H9 (cell line): ENCODE data around the gene SGCE. TPM values are rescaled to one million over a fixed set of nuclear protein-coding genes. Genes with fewer than 3 reads are reported as not detected.

Experiments used
- DNase-seq: peaks from one replicate; pipeline ENCODE4 v3.0.0-alpha.2; 2017
- H2AFZ ChIP-seq: one replicate; pipeline ENCODE4 v1.6.1; 2013; ENCODE audit warnings: mild to moderate bottlenecking, low read length, control low read depth, moderate library complexity
- H2AK5ac ChIP-seq: 2 replicates; pipeline ENCODE4 v1.6.1; 2013; ENCODE audit warnings: low read length, control low read depth, mixed read lengths; ENCODE audit not compliant: insufficient read length
- H2BK120ac ChIP-seq: one replicate; pipeline ENCODE4 v1.6.1; 2013; ENCODE audit warnings: low read depth, mild to moderate bottlenecking, low read length, control low read depth, inconsistent platforms; ENCODE audit not compliant: poor library complexity, severe bottlenecking
- H2BK12ac ChIP-seq: 2 replicates; pipeline ENCODE4 v1.6.1; 2013; ENCODE audit warnings: low read length, control low read depth, mixed read lengths, low read depth; ENCODE audit not compliant: insufficient read length
- H2BK15ac ChIP-seq: 2 replicates; pipeline ENCODE4 v1.6.1; 2013; ENCODE audit warnings: low read depth, low read length, control low read depth
- H2BK20ac ChIP-seq: one replicate; pipeline ENCODE4 v1.6.1; 2013; ENCODE audit warnings: low read depth, mild to moderate bottlenecking, low read length, control low read depth, inconsistent platforms; ENCODE audit not compliant: poor library complexity, severe bottlenecking
- H2BK5ac ChIP-seq: 2 replicates; pipeline ENCODE4 v1.6.1; 2013; ENCODE audit warnings: low read length, control low read depth, mixed read lengths; ENCODE audit not compliant: insufficient read length
- H3K14ac ChIP-seq: 2 replicates; pipeline ENCODE4 v1.6.1; 2013; ENCODE audit warnings: low read length, control low read depth; ENCODE audit not compliant: insufficient read depth
- H3K18ac ChIP-seq: 2 replicates; pipeline ENCODE4 v1.6.1; 2013; ENCODE audit warnings: low read depth, mild to moderate bottlenecking, mixed read lengths, low read length, control low read depth; ENCODE audit not compliant: insufficient read length
- H3K23ac ChIP-seq: 2 replicates; pipeline ENCODE4 v1.6.1; 2013; ENCODE audit warnings: low read length, control low read depth, mixed read lengths, low read depth; ENCODE audit not compliant: insufficient read length
- H3K23me2 ChIP-seq: 2 replicates; pipeline ENCODE4 v1.6.1; 2013; ENCODE audit warnings: low read depth, mild to moderate bottlenecking, mixed read lengths, low read length, control low read depth; ENCODE audit not compliant: insufficient read length, poor library complexity, severe bottlenecking
- H3K27ac ChIP-seq: 2 replicates; pipeline ENCODE4 v1.5.1; 2013; ENCODE audit warnings: low read length, control low read depth, mixed read lengths, low read depth; ENCODE audit not compliant: insufficient read length
- H3K27me3 ChIP-seq: 2 replicates; pipeline ENCODE4 v1.6.1; 2013; ENCODE audit warnings: low read length, control low read depth, inconsistent platforms; ENCODE audit not compliant: insufficient read depth
- H3K4ac ChIP-seq: 2 replicates; pipeline ENCODE4 v1.6.1; 2013; ENCODE audit warnings: low read depth, mild to moderate bottlenecking, control low read depth, inconsistent platforms, low read length, moderate library complexity
- H3K4me1 ChIP-seq: 2 replicates; pipeline ENCODE4 v1.6.1; 2013; ENCODE audit warnings: low read length, control low read depth, inconsistent platforms; ENCODE audit not compliant: insufficient read depth
- H3K4me2 ChIP-seq: 2 replicates; pipeline ENCODE4 v1.6.1; 2013; ENCODE audit warnings: low read length, control low read depth, mixed read lengths; ENCODE audit not compliant: insufficient read length, insufficient read depth
- H3K56ac ChIP-seq: 2 replicates; pipeline ENCODE4 v1.6.1; 2013; ENCODE audit warnings: low read depth, mild to moderate bottlenecking, mixed read lengths, low read length, control low read depth; ENCODE audit not compliant: insufficient read length
- H3K79me1 ChIP-seq: 2 replicates; pipeline ENCODE4 v1.6.1; 2013; ENCODE audit warnings: low read depth, mild to moderate bottlenecking, moderate library complexity, low read length, control low read depth, inconsistent platforms; ENCODE audit not compliant: insufficient read depth, poor library complexity, severe bottlenecking
- H3K79me2 ChIP-seq: 2 replicates; pipeline ENCODE4 v1.6.1; 2013; ENCODE audit warnings: low read length, control low read depth, inconsistent platforms; ENCODE audit not compliant: insufficient read depth
- H3K9ac ChIP-seq: 2 replicates; pipeline ENCODE4 v1.6.1; 2013; ENCODE audit warnings: low read length, control low read depth, mixed read lengths; ENCODE audit not compliant: insufficient read length; ENCODE audit errors: extremely low read depth
- H3K9me3 ChIP-seq: one replicate; pipeline ENCODE4 v1.6.1; 2013; ENCODE audit warnings: low read depth, low read length, inconsistent platforms; ENCODE audit not compliant: control insufficient read depth
- H3T11ph ChIP-seq: one replicate; pipeline ENCODE4 v1.6.1; 2013; ENCODE audit warnings: mild to moderate bottlenecking, low read length, control low read depth, inconsistent platforms
- H4K20me1 ChIP-seq: one replicate; pipeline ENCODE4 v1.6.1; 2013; ENCODE audit not compliant: control insufficient read depth, insufficient read length, insufficient read depth
- H4K5ac ChIP-seq: 2 replicates; pipeline ENCODE4 v1.6.1; 2013; ENCODE audit warnings: low read depth, mild to moderate bottlenecking, mixed read lengths, low read length, control low read depth; ENCODE audit not compliant: insufficient read length
- H4K8ac ChIP-seq: replicated peaks from 2 replicates; pipeline ENCODE4 v1.6.1; 2013; ENCODE audit warnings: low read length, control low read depth, mixed read lengths, low read depth; ENCODE audit not compliant: insufficient read length
- H4K91ac ChIP-seq: 2 replicates; pipeline ENCODE4 v1.6.1; 2013; ENCODE audit warnings: low read depth, mild to moderate bottlenecking, moderate library complexity, mixed read lengths, low read length, control low read depth; ENCODE audit not compliant: insufficient read length
- H3K27ac Mint-ChIP-seq, 3 experiments: 2 replicates in 2 of 3; 3 replicates in 1 of 3; pipeline ENCODE4 v1.8.0; 2020 to 2021; ENCODE audit warnings: mixed read lengths in 3 of 3, mild to moderate bottlenecking in 1 of 3, moderate library complexity in 1 of 3
- H3K27me3 Mint-ChIP-seq: 2 replicates; pipeline ENCODE4 v1.8.0; 2021; ENCODE audit warnings: low read depth, mild to moderate bottlenecking, moderate library complexity, mixed read lengths
- H3K36me3 Mint-ChIP-seq, 3 experiments: 2 replicates in 2 of 3; 3 replicates in 1 of 3; pipeline ENCODE4 v1.8.0; 2020 to 2021; ENCODE audit warnings: low read depth in 3 of 3, mixed read lengths in 3 of 3; ENCODE audit not compliant: insufficient read depth in 1 of 3
- H3K4me1 Mint-ChIP-seq, 2 experiments: 2 replicates each; pipeline ENCODE4 v1.8.0; 2020; ENCODE audit warnings: mixed read lengths in 2 of 2
- H3K4me3 Mint-ChIP-seq, 2 experiments: 2 replicates in 1 of 2; 3 replicates in 1 of 2; pipeline ENCODE4 v1.8.0; 2020 to 2021; ENCODE audit warnings: mild to moderate bottlenecking in 2 of 2, mixed read lengths in 2 of 2, moderate library complexity in 1 of 2
- H3K9me3 Mint-ChIP-seq, 2 experiments: 2 replicates in 1 of 2; 3 replicates in 1 of 2; pipeline ENCODE4 v1.8.0; 2020; ENCODE audit warnings: mild to moderate bottlenecking in 2 of 2, mixed read lengths in 2 of 2, moderate library complexity in 1 of 2
- CTCF ChIP-seq: fragments of 200-600 bp; sonication (generic); conservative IDR thresholded peaks from 3 replicates; pipeline ENCODE4 v1.8.0; 2021; ENCODE audit warnings: antibody characterized with exemption, mild to moderate bottlenecking
- WGBS: extraction: QIAGEN DNeasy Blood & Tissue Kit; methylation state at CpG from one replicate; pipeline ENCODE4 v1.1.7; 2013; ENCODE audit warnings: missing lambda C conversion rate, low lambda C conversion rate, mixed read lengths; ENCODE audit not compliant: insufficient read length; ENCODE audit errors: extremely low coverage; 5-methylcytosine and 5-hydroxymethylcytosine counted together
- total RNA-seq: library from RNA; stranded (reverse); gene quantifications from 2 replicates; pipeline ENCODE4 v1.2.1, GENCODE V29; 2021

The SGCE gene
- total RNA-seq, 1 experiment from 2014 or later, result 30.5 TPM

GRCh38 chr7:94633687-94634086 lies 22.2 kb downstream of the SGCE start:
- no peak overlapping the region for H3K4me2 ChIP-seq
- Mint-ChIP-seq H3K27me3 (no peaks in the 10 kb centered on the region), H3K27ac (no peak overlapping the region; a peak in 1 of 7 replicates), H3K36me3 (0 out of 7 replicates have a peak, but pooled peaks cover 0 to 3% (median 0%) of the 10 kb centered on the region in 3 experiments), H3K4me1 (peaks cover 18 to 24% of the 10 kb centered on the region in 2 experiments), H3K9me3 (no peaks in the 10 kb centered on the region), H3K4me3 (no peak overlapping the region)
- H3K27me3 ChIP-seq, result no peaks in the 10 kb centered on the region
- H3K79me2 ChIP-seq, result no peaks in the 10 kb centered on the region
- no peak overlapping the region for H3K23ac ChIP-seq
- no peak overlapping the region for H4K8ac ChIP-seq
- DNase-seq, result no peak
- H2BK12ac ChIP-seq, result no peak overlapping the region
- no peak for TF ChIP-seq CTCF
- no peak overlapping the region for H3K27ac ChIP-seq
- H2AFZ ChIP-seq, result no peak overlapping the region
- no peak overlapping the region for H2BK20ac ChIP-seq
- no CpG with 5 or more reads among the region's 2 CpGs for WGBS
- no peak overlapping the region for H3K14ac ChIP-seq
- H3K4me1 ChIP-seq, result peaks cover 3% of the 10 kb centered on the region; the same call in 1 of the 2 replicates
- H2BK5ac ChIP-seq, result no peak overlapping the region
- H2BK120ac ChIP-seq, result no peak overlapping the region
- H3K56ac ChIP-seq, result no peak overlapping the region
- no peaks in the 10 kb centered on the region for H3K23me2 ChIP-seq
- no peak overlapping the region for H4K5ac ChIP-seq
- H2AK5ac ChIP-seq, result no peak overlapping the region
- no peaks in the 10 kb centered on the region for H3K9me3 ChIP-seq
- no peak overlapping the region for H3K4ac ChIP-seq
- H4K91ac ChIP-seq, result no peak overlapping the region
- no peak overlapping the region for H3T11ph ChIP-seq
- no peaks in the 10 kb centered on the region for H4K20me1 ChIP-seq
- H3K9ac ChIP-seq, result no peak overlapping the region
- no peak overlapping the region for H2BK15ac ChIP-seq
- H3K18ac ChIP-seq, result no peak overlapping the region
- no peaks in the 10 kb centered on the region for H3K79me1 ChIP-seq
